Measurements from ENCODE around the gene POLR2B. TPM values are rescaled to one million over a fixed set of nuclear protein-coding genes. Genes with fewer than 3 reads are reported as not detected.

Gene POLR2B
- total RNA-seq, 3 donors from 2014 or later = 66.1 to 112 (median 71.4) TPM

DNA sequence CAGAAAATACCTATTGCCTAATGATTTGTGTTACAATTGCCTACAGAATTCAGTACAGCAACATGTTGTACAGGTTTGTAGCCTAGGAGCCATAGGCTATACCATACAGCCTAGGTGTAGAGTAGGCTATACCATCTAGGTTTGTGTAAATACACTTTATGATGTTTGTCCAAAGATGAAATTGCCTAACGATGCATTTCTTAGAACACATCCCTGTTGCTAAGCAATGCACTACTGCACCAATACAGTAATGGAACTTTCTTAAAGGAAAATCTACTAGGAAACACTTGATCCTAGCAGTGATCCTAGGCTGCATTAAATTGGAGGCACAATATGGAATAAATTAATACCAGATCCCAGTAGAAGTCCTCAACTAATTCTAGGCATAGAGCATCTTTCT is 19.6 kb upstream of the POLR2B start:
- H3K9me3 ChIP-seq = no peaks in the 10 kb centered on the region
- TF ChIP-seq, protein P1, sequence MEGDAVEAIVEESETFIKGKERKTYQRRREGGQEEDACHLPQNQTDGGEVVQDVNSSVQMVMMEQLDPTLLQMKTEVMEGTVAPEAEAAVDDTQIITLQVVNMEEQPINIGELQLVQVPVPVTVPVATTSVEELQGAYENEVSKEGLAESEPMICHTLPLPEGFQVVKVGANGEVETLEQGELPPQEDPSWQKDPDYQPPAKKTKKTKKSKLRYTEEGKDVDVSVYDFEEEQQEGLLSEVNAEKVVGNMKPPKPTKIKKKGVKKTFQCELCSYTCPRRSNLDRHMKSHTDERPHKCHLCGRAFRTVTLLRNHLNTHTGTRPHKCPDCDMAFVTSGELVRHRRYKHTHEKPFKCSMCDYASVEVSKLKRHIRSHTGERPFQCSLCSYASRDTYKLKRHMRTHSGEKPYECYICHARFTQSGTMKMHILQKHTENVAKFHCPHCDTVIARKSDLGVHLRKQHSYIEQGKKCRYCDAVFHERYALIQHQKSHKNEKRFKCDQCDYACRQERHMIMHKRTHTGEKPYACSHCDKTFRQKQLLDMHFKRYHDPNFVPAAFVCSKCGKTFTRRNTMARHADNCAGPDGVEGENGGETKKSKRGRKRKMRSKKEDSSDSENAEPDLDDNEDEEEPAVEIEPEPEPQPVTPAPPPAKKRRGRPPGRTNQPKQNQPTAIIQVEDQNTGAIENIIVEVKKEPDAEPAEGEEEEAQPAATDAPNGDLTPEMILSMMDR (IDR thresholded peaks at IDR 0.05) = no peak
- TF ChIP-seq POLR2A (IDR thresholded peaks at IDR 0.05) (no peak), POLR2AphosphoS5 (IDR thresholded peaks at IDR 0.05) (no peak)
- H3K36me3 ChIP-seq = no peaks in the 10 kb centered on the region
- DNase-seq (ENCODE audit: low spot score in 2 of 2) = no peak
- H3K4me3 ChIP-seq = no peak overlapping the region
- H3K27me3 ChIP-seq = no peaks in the 10 kb centered on the region
- intact Hi-C loops (cut with DNase I; ENCODE audit: low total_unique reads) = no loop called here
- H3K27ac ChIP-seq = no peak overlapping the region
- H3K4me1 ChIP-seq = no peaks in the 10 kb centered on the region

DNA sequence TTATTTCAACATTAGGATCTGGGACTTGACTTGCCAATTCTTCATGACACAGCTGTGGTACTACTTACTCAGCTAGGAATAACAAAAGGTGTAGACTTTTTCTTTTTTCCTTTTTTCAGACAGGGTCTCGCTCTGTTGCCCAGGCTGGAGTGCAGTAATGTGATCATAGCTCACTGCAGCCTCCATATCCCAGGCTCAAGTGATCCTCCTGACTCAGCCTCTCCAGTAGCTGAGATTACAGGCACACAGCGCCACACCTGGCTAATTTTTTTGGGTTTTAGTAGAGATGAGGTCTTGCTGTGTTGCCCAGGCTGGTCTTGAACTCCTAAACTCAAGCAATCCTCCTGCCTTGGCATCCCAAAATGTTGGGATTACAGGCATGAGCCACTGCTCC is 17.6 kb upstream of the POLR2B start:
- no peaks in the 10 kb centered on the region for H3K27me3 ChIP-seq

DNA sequence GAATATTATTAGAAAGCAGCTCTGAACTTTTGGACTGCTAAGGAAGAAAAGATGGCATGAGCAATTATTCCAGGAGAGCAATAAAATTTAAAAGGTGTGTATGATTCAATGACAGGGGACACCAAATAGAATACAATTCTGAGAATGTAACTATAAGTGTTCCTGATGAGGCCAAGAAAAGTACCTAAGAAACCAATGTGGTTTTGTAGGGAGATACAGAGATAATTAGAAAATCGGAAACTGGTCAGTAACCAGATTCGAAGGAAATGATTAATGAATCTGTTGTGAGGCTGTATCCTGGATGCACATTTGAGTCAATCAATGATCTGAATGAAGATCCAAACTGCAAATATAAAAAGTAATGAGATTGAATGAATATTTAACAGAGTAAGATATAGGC is 7.3 kb upstream of the POLR2B start:
- H3K36me3 ChIP-seq = peaks cover 18% of the 10 kb centered on the region
- H3K4me1 ChIP-seq = peaks cover 0 to 6% of the 10 kb centered on the region in 2 donors
- intact Hi-C loops (cut with DNase I; ENCODE audit: low total_unique reads) = no loop called here
- H3K9me3 ChIP-seq = peaks cover 0 to 10% of the 10 kb centered on the region in 2 donors
- no peak for DNase-seq (ENCODE audit: low spot score in 2 of 2)
- TF ChIP-seq POLR2AphosphoS5 (IDR thresholded peaks at IDR 0.05) = no peak
- TF ChIP-seq, protein P1 (IDR thresholded peaks at IDR 0.05) = no peak
- no peak for TF ChIP-seq POLR2A (IDR thresholded peaks at IDR 0.05)
- H3K27me3 ChIP-seq = no peaks in the 10 kb centered on the region
- H3K27ac ChIP-seq = no peak overlapping the region
- H3K4me3 ChIP-seq = no peak overlapping the region

More for the DNA sequence above, 17.6 kb upstream of the POLR2B start:
- no peaks in the 10 kb centered on the region for H3K9me3 ChIP-seq
- intact Hi-C loops (cut with DNase I; ENCODE audit: low total_unique reads) = no loop called here
- no peaks in the 10 kb centered on the region for H3K4me1 ChIP-seq
- TF ChIP-seq, protein P1 (IDR thresholded peaks at IDR 0.05) = no peak
- TF ChIP-seq POLR2A (IDR thresholded peaks at IDR 0.05) (no peak), POLR2AphosphoS5 (IDR thresholded peaks at IDR 0.05) (no peak)
- no peak overlapping the region for H3K27ac ChIP-seq
- no peak for DNase-seq (ENCODE audit: low spot score in 2 of 2)
- H3K36me3 ChIP-seq = no peaks in the 10 kb centered on the region
- H3K4me3 ChIP-seq = no peak overlapping the region

DNA sequence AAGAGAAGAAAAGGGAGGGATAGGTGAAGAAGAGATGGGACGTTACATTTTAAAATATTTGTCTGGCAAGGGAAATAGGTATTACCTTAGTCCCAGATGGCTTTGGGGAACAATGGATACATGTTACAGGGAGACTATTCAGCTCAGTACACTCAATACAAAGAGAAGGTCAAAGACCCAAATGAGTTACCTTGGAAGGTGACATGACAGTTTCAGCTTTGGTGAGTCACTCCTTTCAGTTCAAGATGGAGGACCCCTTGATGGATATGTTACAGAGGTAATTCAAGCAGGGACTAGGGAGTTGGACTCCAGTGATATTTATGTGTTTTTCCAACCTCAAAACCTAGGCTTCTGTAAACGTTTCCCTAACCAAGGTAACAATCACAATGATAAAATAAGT is 6.3 kb upstream of the POLR2B start:
- Histone ChIP-seq H3K27me3 (no peaks in the 10 kb centered on the region), H3K4me3 (no peak overlapping the region), H3K9me3 (peaks cover 0 to 10% of the 10 kb centered on the region in 2 donors), H3K4me1 (peaks cover 0 to 6% of the 10 kb centered on the region in 2 donors), H3K27ac (no peak overlapping the region), H3K36me3 (peaks cover 18% of the 10 kb centered on the region)
- intact Hi-C loops (cut with DNase I; ENCODE audit: low total_unique reads) = no loop called here
- TF ChIP-seq, protein P1 (IDR thresholded peaks at IDR 0.05) = no peak
- TF ChIP-seq POLR2A (IDR thresholded peaks at IDR 0.05) (no peak), POLR2AphosphoS5 (IDR thresholded peaks at IDR 0.05) (no peak)
- DNase-seq (ENCODE audit: low spot score in 2 of 2) = no peak

DNA sequence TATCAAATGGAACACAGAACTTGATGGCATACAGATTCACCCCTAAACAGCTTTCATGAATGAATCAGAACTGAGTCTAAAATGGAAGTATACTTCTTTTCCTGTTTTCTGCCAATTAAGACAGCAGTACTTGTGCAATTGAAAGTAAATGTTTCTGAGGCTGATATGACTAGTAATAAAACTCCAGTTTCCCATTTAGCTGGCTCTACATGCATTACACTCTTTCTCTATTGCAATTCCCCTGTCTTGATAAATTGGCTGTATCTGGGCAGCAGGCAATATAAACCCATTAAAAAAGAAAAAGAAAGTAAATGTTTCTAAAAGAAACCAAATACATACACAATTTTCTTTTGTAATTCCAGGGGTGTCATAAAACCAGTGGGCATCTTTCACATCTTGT is 5.9 kb upstream of the POLR2B start:
- no peak for DNase-seq (ENCODE audit: low spot score in 2 of 2)
- Histone ChIP-seq H3K27me3 (no peaks in the 10 kb centered on the region), H3K4me3 (no peak overlapping the region), H3K36me3 (peaks cover 18% of the 10 kb centered on the region), H3K27ac (no peak overlapping the region), H3K4me1 (peaks cover 0 to 6% of the 10 kb centered on the region in 2 donors), H3K9me3 (peaks cover 0 to 10% of the 10 kb centered on the region in 2 donors)
- TF ChIP-seq POLR2A (IDR thresholded peaks at IDR 0.05) = no peak
- no peak for TF ChIP-seq POLR2AphosphoS5 (IDR thresholded peaks at IDR 0.05)
- TF ChIP-seq, protein P1 (IDR thresholded peaks at IDR 0.05) = no peak
- intact Hi-C loops (cut with DNase I; ENCODE audit: low total_unique reads) = no loop called here
